ENCODE measurements around the gene GMNN.
"Not testable (repeated sequence)": the region's sequence is repeated elsewhere in the genome, so short reads cannot be mapped to it uniquely, and the experiment has no call there.

The GMNN gene

GRCh38 chr6:24774696-24775519, at the start of gene GMNN:
GMNN (plus strand) TSS chr6:24774937; CDS start chr6:24777247, 2,310 bp downstream.
- H3K27me3 ChIP-seq (ENCODE audit: low read depth, low read length) = no peaks in the 10 kb centered on the region
- H3K4me2 ChIP-seq (ENCODE audit: low read length) = peak within 1 kb of the TSS; percentile 89
- TF ChIP-seq CTCF (IDR thresholded peaks at IDR 0.05; ENCODE audit: low read depth, low read length) = no peak
- no peak for TF ChIP-seq EZH2phosphoT487 (IDR thresholded peaks at IDR 0.05; ENCODE audit: low read depth)
- H4K20me1 ChIP-seq (ENCODE audit: insufficient read depth, low read length) = peaks cover 36% of the 10 kb centered on the region
- H2AFZ ChIP-seq (ENCODE audit: low read depth, low read length) = peak within 1 kb of the TSS; percentile 90
- peak within 1 kb of the TSS; percentile 92 for H3K27ac ChIP-seq (ENCODE audit: low read length)
- peaks cover 16% of the 10 kb centered on the region for H3K4me1 ChIP-seq (ENCODE audit: low read length)
- peaks cover 51% of the 10 kb centered on the region for H3K79me2 ChIP-seq (ENCODE audit: low read length)
- peaks cover 16% of the 10 kb centered on the region for H3K36me3 ChIP-seq (replicated peaks; ENCODE audit: low read depth, low read length)
- peak within 1 kb of the TSS; percentile 90 for H3K4me3 ChIP-seq (ENCODE audit: low read length)
- peak within 1 kb of the TSS; percentile 96 for H3K9ac ChIP-seq (ENCODE audit: low read length)
- no peaks in the 10 kb centered on the region for H3K9me3 ChIP-seq (ENCODE audit: insufficient read depth, low read length)

GRCh38 chr6:24730653-24731052, 44.1 kb upstream of the GMNN start:
- not testable (repeated sequence) for H3K9ac ChIP-seq (ENCODE audit: low read length); H3K4me1 ChIP-seq (ENCODE audit: low read length); H3K27me3 ChIP-seq (ENCODE audit: low read depth, low read length); H3K79me2 ChIP-seq (ENCODE audit: low read length); H3K4me2 ChIP-seq (ENCODE audit: low read length); H4K20me1 ChIP-seq (ENCODE audit: insufficient read depth, low read length); H3K9me3 ChIP-seq (ENCODE audit: insufficient read depth, low read length); H2AFZ ChIP-seq (ENCODE audit: low read depth, low read length); H3K27ac ChIP-seq (ENCODE audit: low read length); H3K4me3 ChIP-seq (ENCODE audit: low read length); H3K36me3 ChIP-seq (replicated peaks; ENCODE audit: low read depth, low read length)

- not testable (repeated sequence) for H3K27me3 ChIP-seq (ENCODE audit: low read depth, low read length); H3K9me3 ChIP-seq (ENCODE audit: insufficient read depth, low read length); H3K4me3 ChIP-seq (ENCODE audit: low read length); H2AFZ ChIP-seq (ENCODE audit: low read depth, low read length); H3K4me2 ChIP-seq (ENCODE audit: low read length); H4K20me1 ChIP-seq (ENCODE audit: insufficient read depth, low read length); H3K9ac ChIP-seq (ENCODE audit: low read length); H3K79me2 ChIP-seq (ENCODE audit: low read length); H3K27ac ChIP-seq (ENCODE audit: low read length); H3K4me1 ChIP-seq (ENCODE audit: low read length); H3K36me3 ChIP-seq (replicated peaks; ENCODE audit: low read depth, low read length)
Measured at GRCh38 chr6:24731456-24732134, 43.1 kb upstream of the GMNN start.

GRCh38 chr6:24734166-24734565, 40.6 kb upstream of the GMNN start:
- Histone ChIP-seq H3K9me3 (ENCODE audit: insufficient read depth, low read length) (peaks cover 9% of the 10 kb centered on the region), H3K27me3 (ENCODE audit: low read depth, low read length) (no peaks in the 10 kb centered on the region), H3K9ac (ENCODE audit: low read length) (no peak overlapping the region), H2AFZ (ENCODE audit: low read depth, low read length) (no peak overlapping the region), H3K4me1 (ENCODE audit: low read length) (peaks cover 7% of the 10 kb centered on the region; the same call in 1 of the 2 replicates), H3K27ac (ENCODE audit: low read length) (no peak overlapping the region), H3K4me3 (ENCODE audit: low read length) (no peak overlapping the region), H3K79me2 (ENCODE audit: low read length) (no peaks in the 10 kb centered on the region), H3K36me3 (replicated peaks; ENCODE audit: low read depth, low read length) (no peaks in the 10 kb centered on the region), H4K20me1 (ENCODE audit: insufficient read depth, low read length) (no peaks in the 10 kb centered on the region), H3K4me2 (ENCODE audit: low read length) (no peak overlapping the region)
- TF ChIP-seq EZH2phosphoT487 (IDR thresholded peaks at IDR 0.05; ENCODE audit: low read depth) = no peak
- TF ChIP-seq CTCF (IDR thresholded peaks at IDR 0.05; ENCODE audit: low read depth, low read length) = no peak

- H3K9me3 ChIP-seq (ENCODE audit: insufficient read depth, low read length); H3K79me2 ChIP-seq (ENCODE audit: low read length); H3K36me3 ChIP-seq (replicated peaks; ENCODE audit: low read depth, low read length); H3K4me3 ChIP-seq (ENCODE audit: low read length); H3K4me1 ChIP-seq (ENCODE audit: low read length); H3K4me2 ChIP-seq (ENCODE audit: low read length); H4K20me1 ChIP-seq (ENCODE audit: insufficient read depth, low read length); H3K27me3 ChIP-seq (ENCODE audit: low read depth, low read length); H2AFZ ChIP-seq (ENCODE audit: low read depth, low read length); H3K9ac ChIP-seq (ENCODE audit: low read length); H3K27ac ChIP-seq (ENCODE audit: low read length): not testable (repeated sequence)
Measured at GRCh38 chr6:24734710-24735109, 40.0 kb upstream of the GMNN start.

Data from OCI-LY3 (cell line).